Left renal cortex interstitium (tissue), 4 donors: ENCODE data around the gene DGKB. TPM values are rescaled to one million over a fixed set of nuclear protein-coding genes. Genes with fewer than 3 reads are reported as not detected.

Experiments used
- DNase-seq, 4 donors: peaks; one replicate each; pipeline ENCODE4 v3.0.0-alpha.2; 2013; ENCODE audit warnings: low read depth in 4 of 4, low spot score in 2 of 4, missing footprints in 1 of 4
- polyA plus RNA-seq, 4 donors: library from polyadenylated mRNA; unstranded; fragments of 120-200 nt; gene quantifications; one replicate each; pipeline ENCODE4 v1.2.1, GENCODE V29; 2013; ENCODE audit not compliant: insufficient read length in 4 of 4

The DGKB gene
- polyA plus RNA-seq, 4 donors = 2.6 to 4.0 (median 2.7) TPM

DNA sequence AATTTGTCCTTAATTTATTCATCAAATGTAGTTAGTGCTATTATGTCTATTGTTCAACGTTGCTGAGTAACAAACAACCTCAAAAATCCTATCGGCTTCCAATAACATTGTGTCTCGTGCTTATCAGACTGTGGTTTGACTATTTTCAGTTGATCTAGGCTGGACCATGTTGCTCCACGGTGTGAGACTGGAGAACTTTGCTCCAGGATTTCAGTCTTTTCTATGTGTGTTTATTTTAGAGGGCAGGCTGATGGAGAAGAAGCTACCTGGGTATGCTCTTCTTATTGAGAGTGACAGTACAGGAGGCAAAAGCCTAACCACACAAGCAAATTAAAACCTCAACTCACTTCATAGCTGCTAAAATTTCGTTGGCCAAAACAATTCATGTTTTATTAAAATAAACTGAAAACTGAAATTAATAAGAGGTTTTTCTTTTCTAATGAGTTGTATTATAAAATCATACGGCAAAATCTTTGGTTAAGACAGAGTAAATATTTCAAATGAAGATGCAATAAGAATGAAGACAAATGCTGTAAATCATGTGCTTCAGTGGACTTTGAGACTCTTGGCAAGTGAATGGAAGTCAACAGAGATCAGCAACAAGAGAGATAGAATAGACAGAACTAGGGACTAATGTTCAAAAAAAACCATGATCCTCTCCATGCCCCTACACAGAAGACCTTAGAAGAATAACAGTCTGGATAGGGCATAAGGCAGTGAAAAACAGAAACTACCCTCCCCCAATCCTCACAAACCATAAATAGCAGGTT is 495.1 kb downstream of the DGKB start:
- no peak for DNase-seq

DNA sequence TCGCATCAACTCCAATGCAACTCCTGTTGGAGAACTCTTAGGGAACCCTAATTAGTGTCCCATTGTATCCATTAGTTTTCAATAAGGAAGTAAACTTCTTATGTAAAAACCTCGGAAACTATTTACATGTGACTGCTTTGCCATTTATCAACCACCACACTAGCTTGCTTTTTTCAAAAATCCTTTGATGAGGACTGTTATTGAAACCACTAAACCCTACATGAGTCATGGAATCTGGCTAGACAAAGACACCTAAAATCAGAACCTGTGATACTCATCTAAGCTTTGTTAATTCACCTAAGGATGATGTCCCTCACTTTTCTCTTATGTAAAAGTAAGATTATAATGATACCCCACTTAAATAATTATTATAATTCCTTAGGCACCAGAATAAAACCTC is 499.0 kb downstream of the DGKB start:
- no peak for DNase-seq

DNA sequence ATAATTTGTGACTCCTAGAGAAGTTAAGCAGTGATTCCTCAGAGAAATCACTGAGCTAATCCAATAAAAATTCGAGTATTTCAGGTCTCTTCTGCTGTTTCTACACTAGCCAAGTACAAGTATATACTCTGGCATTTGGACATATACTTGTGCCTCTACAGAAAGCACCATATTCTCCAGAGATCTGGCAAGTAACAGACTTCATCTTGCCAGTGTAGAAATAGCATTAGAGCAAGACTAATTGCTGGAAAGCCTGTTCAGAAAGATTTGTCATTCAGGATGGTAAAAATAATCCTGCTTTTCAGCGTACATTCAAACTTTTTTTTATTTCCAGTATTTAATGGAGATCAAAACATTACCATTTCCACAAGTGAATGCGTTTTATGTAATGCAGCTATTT is 502.3 kb downstream of the DGKB start:
- no peak for DNase-seq

DNA sequence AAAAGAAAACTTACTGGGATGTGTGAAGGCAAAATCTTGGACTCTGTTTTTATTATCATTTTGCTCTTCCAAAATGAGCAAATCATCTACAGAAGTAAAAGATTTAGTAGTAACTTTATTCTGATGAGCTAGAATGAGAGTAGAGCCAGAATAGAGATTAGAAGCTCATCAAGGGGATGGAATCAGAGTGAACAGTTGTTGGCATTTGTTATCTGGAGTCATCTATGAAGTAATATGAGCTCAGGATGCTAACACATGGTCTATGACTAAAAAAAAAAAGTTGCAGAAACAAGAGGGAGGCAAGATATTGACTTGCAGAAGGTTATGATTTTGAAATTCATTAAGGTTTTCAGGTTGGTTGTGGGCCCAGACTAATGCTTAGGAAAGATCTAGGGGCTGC is 504.0 kb downstream of the DGKB start:
- no peak for DNase-seq

DNA sequence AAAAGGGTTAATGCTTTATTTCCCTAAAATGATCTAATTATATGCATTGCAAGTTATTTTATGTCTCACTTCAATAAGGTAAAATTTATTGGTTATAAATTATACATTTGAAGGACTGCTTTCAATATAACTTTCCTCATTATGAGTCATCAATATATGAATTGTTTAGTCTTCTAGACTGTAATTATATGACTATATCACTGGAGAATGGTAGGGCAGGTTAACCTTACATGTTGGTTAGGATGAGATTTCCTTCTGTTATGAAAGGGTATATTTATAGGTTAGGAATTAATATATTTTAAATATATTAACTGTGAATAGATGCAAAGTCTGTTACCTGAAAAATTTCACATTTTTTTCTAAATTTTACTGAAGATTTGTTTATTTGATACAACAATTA is 506.7 kb downstream of the DGKB start:
- no peak for DNase-seq

DNA sequence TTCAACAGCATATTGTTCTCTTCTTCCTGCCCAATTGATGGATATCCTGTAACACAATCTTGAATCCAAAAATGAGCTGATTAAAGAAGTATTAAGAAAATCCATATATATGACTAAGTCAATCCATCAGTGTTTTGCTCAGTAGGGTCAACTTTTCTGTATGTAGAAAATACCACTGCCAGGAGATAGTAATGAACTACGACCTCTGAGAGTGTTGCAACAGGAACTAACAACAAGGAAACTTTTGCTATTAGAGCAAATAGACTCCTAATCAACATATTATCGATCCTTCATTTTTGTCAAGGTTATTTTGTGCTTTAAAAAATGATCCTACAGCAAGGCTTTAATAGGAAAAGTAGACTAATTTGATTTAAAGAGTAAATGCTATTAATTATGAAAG is 507.8 kb downstream of the DGKB start:
- no peak for DNase-seq

DNA sequence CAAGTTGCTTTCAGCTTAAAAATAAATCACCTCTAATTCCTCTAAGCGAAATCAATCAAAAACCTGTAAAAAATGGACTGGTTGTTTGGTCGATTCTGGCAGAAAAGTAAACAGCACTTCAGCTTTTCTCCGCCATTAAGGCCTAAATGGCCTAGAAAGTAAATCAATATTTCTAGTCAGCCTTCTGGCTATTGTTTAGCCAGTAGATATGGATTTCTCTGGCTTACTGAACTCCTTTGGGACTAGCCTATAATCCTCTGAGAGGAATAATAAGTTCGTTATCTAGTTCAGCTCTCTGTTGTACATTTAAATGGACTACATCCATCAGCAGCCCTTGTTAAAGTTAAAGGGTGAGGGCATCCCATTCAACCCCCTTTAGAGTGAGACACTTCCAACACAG is 513.0 kb downstream of the DGKB start:
- DNase-seq = no peak

DNA sequence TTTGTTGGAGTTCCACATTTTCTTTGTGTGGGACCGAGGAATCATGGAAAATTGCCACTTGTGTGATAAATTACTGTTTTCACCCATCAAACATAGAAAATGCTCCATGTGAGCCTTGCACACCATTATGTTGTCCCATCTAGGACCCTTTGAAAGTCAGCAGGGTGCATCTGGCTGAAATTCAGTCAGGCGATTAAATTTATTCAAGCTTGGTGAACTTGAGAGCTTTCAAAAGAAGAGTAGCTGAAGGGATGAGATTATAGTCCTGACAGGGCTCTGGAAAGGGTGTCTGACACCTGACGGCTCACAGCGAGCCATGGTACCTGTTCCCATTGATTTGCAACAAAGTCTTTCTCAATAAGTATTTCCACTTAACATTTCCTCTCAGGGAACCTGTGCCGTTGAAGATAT is 513.4 kb downstream of the DGKB start:
- no peak for DNase-seq

DNA sequence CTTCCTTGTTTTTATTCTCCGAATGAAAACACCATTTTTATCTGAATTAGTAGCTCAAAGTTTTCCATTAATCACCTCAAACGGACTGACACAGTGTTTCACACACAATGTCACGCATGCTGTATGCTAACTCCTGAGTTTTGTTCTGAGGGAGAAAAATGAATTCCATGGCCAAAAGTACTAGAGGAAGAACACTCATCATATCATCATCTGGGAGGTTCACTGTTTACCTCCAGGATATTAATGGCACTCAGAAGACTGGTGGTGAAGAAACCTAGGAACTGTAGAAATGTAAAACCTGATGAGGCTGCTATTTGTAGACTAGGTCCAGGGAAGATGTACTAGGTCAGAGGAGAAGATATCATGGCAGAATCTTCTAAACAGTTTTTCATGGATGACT is 517.5 kb downstream of the DGKB start:
- no peak for DNase-seq

DNA sequence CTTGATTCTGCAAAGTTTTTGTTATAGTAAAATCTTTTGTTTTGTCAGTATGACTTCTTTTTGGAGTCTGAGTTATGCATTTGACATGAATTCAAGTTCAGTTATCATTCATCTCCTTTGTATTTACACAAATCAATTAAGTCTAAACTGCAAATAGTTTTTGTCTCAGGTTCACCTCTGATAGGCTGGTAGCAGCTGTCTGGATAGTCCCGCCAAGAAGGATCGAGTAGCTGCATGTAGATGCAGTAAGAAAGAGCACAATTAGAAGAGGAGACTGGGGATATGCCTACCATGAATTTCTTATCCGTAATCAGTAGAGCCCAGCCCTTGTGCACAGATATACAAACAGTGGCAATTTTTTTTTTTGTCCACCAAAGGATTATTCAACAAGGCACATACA is 520.6 kb downstream of the DGKB start:
- no peak for DNase-seq

DNA sequence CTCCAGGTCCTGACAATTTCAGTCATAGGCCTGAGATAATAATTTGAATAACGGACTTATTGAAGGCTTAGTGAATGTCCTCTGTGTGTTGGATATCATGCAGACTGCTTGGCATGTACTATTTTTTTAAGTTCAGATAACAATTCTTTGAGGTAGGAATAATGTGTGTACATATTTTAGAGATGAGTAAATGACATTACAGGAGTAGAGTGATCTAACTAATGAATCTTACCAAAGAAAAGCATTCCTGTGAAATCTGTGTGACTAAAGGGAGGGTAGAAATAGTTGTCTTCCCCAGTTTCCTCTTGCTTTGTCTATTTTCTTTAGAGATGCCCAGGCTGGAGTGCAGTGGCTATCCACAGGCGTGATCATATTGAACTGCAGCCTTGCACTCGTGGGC is 521.2 kb downstream of the DGKB start:
- DNase-seq = no peak

DNA sequence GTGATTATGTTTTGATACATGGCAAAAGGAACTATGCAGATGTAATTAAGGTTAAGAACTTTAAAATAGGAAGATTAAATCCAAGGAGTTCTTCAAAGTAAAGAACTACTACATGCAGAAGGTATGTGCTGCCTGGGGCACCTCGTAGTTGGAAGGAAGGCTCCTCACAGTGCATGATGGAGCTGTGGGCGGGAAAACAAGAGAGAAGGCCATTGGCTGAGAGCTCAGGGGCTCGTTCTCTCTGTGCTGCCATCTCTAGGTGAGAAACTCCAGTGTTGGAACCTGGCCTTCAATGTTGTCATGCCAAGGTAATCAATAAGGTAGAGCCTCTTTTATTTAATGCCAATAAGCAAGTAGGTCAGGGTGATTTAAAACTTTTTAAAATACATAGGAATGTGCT is 521.7 kb downstream of the DGKB start:
- no peak for DNase-seq

DNA sequence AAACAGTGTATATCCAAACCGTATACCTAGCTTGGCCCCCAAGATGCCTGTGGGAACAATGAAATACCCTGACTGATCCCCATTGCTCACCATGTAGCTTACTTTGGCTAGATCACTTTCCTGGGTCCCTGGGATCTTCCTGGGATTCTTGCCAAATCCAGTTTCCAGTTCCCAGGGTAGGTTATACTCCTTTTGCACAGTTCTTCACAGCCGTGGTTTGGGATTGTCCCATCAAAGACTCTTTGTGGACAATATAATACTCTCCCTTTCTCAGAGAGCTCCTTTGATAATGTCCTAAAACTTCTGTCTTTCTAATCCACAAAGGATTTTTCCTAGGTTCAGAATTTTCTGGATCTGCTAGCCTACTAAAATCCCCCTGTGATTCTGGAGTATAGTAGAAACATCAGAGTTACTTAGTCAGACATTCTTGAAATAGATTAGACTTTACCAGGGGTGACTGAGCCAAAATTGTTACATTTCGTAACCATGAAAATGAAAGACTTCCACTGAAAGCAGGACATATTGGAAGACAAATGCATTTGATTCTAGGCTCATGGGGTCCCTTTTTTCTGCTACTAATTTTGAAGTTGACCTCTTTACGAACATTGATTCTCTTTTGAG is 524.8 kb downstream of the DGKB start:
- DNase-seq = no peak

DNA sequence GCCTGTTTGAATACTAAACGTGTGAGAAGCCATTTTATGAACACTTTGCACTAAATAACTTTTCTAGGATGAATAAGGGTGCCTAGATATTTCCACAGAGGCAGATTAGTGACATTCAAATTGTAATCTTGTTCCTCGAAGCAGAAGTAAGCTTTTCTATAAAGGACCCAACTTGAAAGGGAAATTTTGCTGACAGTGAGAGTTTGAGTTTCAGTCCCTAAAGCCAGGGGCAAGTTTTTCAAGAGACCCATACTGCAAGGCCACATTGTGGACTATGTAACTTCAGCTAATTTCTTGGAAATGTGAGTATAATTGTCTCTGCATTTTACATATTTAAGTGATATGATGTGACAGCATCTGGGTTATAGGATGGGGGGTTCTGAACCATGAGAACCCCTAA is 525.8 kb downstream of the DGKB start:
- no peak for DNase-seq

DNA sequence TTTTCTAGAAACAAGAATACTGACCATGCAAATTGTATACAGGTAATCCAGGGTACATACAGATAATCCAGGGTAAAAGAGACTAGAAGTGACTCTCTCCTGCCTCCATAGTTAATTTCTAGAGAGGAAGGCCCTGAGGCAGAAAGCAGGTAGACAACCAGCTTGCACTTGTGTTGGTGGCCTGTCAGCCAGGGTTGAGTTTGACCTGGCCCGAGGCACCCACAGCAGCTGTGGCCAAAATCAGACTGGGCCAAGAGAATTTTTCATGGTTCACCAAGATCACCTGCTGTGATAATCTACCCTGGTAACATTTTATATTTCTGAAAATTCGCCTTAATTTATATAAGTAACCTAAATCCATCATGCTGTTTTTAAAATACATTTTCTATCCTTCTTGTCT is 526.6 kb downstream of the DGKB start:
- DNase-seq = no peak

DNA sequence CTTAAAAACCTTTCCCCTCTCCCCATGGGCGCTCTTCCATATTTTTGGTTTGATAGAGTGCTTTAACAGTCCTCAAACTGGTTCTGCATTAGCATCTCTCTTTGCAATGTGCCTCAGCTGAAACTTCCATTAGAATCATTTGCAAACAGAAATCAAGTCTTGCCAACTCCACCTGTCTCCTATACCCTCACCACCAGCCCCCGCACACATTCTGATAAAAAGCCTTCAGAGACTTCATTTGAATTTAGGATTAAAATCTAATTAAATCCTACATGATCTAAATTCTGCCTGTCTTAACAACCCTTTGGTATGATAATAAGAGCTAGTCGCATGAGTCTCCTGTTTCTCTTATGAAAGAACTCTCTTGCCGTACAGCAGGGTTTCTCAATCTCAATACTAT is 528.2 kb downstream of the DGKB start:
- no peak for DNase-seq

DNA sequence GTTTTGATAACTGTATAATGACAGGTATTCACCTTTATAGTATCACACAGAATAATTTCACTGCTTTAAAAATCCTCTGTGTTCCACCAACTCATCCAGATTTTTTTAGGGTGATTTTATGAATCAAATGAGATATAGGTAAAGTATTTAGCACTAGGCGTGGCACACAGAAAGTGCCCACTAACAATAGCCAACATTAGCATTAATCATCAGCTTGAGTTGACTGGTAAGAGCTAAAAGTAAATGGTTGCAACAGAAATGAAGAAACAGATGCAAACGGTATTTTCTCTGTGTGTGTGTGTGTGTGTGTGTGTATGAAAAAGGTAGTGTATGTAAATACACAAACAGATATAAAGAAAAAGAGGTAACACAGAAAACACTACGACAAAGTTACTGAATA is 534.3 kb downstream of the DGKB start:
- no peak for DNase-seq

DNA sequence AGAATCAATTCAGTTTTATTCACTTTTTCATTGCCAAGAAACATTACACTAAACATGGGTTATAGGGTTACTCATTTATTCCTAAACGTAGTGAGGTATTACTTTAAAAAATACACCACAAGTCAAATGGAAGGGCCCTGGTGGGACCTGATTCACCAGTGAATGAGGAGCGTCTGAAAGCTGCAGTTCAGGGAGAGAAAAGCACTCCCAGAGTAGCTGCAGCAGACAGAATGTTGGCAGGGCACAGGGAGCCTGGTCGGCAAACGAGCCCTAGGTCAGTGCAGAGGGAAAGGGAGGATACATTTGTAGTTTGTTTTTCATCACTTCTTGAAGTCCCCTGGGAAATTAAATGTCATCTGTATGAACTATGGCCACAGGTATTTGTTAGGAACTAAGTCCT is 551.4 kb downstream of the DGKB start:
- no peak for DNase-seq

DNA sequence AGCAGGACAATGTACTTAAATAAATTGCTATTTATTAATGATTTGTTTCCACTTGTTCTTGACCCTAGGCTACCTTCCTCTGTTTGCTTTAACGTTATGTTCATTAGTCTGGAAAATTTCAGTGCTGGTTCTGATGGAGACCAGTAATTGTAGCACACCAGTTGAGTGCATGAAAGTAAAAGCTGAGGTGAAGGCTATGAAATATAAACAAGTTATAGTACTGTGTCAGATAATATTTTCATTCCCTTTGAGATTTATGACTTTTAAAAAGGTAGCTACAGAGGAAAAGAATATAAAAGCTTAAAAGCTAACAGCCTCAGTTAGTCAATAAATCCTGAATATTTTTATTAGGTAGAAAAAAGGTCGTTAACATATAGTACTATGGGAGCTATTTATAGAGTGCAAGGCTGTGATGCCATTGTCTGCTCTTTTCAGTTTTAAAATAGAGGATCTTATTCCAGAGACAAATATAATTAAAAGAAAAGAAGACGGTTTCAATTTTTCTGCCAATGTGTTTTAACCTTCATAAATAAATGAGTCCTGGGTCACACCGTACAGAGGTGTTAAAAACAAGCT is 561.3 kb downstream of the DGKB start:
- DNase-seq = no peak

DNA sequence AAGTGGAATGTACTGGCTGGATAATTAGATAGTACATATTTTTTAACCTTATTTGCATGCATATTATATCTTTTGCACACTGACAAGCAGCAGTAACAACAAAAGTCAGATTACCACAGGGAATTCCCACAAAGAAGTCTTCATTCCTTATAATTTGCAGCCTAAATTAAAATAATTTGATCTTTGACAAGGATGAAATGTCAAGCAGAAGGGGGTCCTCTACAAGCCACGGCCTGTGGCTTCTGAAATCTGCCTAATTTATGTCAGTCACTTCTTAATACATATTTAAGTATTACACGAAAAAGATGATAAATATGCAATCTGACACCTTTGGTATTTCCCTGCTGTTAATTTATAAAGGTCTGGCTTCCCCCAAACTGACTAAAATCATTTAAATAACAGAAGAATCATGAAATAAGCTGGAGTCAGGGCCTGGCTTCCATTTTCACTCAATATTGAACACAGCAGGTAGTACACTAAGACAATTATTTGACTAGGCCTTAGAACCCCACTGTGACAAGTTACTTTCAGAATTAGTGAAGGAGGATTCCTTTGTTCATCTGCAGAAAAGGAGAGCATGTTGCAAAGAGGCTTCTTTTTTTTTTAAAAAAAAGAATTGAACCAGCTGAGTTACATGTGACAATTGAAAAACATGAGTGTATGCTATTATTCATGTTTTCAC is 562.0 kb downstream of the DGKB start:
- DNase-seq = no peak

DNA sequence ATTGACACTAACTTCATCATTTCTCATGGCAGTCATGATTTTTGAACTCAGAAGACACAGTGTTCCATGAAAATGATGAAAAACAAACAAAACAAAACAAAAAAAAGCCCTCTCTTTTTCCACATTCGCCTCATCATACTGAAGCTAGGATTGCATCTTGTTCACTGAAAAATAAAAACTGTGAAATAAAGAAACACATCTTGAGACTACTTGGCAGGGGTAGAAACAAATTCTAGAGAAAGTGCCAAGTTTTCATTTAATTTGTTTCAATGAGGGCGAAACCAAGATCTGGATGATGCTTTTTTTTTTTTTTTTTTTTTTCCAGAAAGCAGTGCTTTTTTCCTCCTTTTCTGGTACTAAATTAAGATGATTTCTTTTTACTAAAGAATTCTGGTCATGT is 562.7 kb downstream of the DGKB start:
- no peak for DNase-seq

DNA sequence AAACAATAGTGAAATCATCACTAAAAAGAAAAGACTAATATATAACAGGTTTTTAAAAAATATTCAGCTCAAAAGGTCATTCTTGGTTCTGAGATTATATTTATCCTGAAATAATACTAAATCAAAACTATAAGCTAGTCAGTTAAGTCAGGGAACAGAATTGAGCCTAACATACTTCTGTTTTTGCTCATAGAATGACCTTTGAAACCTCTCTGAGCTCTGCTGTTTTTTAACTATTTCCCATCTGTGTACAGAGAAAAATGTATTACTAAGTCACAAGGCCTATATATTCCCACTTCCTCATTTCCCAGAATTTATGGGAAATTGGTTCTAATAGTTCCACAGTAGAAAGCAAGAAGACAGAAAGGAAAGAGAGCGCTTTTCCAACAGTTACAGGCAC is 566.3 kb downstream of the DGKB start:
- no peak for DNase-seq
